Psoas muscle (tissue), 8 donors: ENCODE data around the gene URI1. TPM values are rescaled to one million over a fixed set of nuclear protein-coding genes. Genes with fewer than 3 reads are reported as not detected.
"Not testable (repeated sequence)": the region's sequence is repeated elsewhere in the genome, so short reads cannot be mapped to it uniquely, and the experiment has no call there.

Experiments
- ATAC-seq, 4 donors: fragments of 200-7000 bp; cut with Tn5 transposase; one replicate each; pipeline ENCODE4 v1.9.1; 2020; ENCODE audit warnings: moderate library complexity in 3 of 4, mild to moderate bottlenecking in 2 of 4
- DNase-seq, 2 donors: peaks; one replicate each; pipeline ENCODE4 v3.0.0-alpha.2; 2020
- H3K27ac ChIP-seq: fragments of 200-600 bp; one replicate; pipeline ENCODE4 v1.8.0; 2022
- H3K27me3 ChIP-seq, 3 donors: fragments of 200-600 bp in 1 of 3; one replicate each; pipeline versions ENCODE4 v1.6.1 to v1.8.0; 2013 to 2022; ENCODE audit warnings: low read length in 2 of 3, mild to moderate bottlenecking in 2 of 3, moderate library complexity in 1 of 3; ENCODE audit not compliant: insufficient read depth in 3 of 3
- H3K36me3 ChIP-seq, 2 donors: fragments of 200-600 bp in 1 of 2; one replicate each; pipeline versions ENCODE4 v1.6.1 to v1.8.0; 2013 to 2022; ENCODE audit warnings: low read depth in 1 of 2, mild to moderate bottlenecking in 1 of 2, moderate library complexity in 1 of 2; ENCODE audit not compliant: insufficient read depth in 1 of 2
- H3K4me1 ChIP-seq: fragments of 200-600 bp; one replicate; pipeline ENCODE4 v1.8.0; 2022
- H3K4me3 ChIP-seq: fragments of 200-600 bp; one replicate; pipeline ENCODE4 v1.8.0; 2022; ENCODE audit warnings: mild to moderate bottlenecking
- H3K9me3 ChIP-seq: fragments of 200-600 bp; one replicate; pipeline ENCODE4 v1.8.0; 2022
- WGBS, 3 donors: extraction: QIAGEN DNeasy Blood & Tissue Kit; methylation state at CpG; one replicate each; pipeline versions ENCODE4 v1.1.6 to v1.1.7; 2013; 5-methylcytosine and 5-hydroxymethylcytosine counted together
- intact Hi-C, 2 donors: fragments of 100-400 bp; cut with DNase I; formaldehyde crosslinking; loops; one replicate each; pipeline versions ENCODE4 v1.11.0 to v1.14.2; 2022
- polyA plus RNA-seq, 3 donors: library from polyadenylated mRNA; stranded (reverse); fragments of 200-250 nt; gene quantifications; one replicate each; pipeline ENCODE4 v1.2.3, GENCODE V29; 2013
- total RNA-seq, 4 donors: library from RNA; stranded (reverse); fragmentation: NEBNext Ultra II Directional in 2 of 4; extraction: Animal tissue kit (Norgen Biotek cat#: 25700) in 2 of 4; gene quantifications; one replicate each; pipeline versions ENCODE4 v1.2.1 to v1.2.4, GENCODE V29; 2021 to 2023
- TF ChIP-seq, protein P1 (sequence below): fragments of 200-600 bp; IDR thresholded peaks from one replicate; pipeline ENCODE4 v1.8.0; 2022; ENCODE audit warnings: antibody characterized with exemption
- donor health status: healthy with polysubstance abuse.
- donor health status: DM: no; HTN: no; CAD: no; lungs with moderate emphysema.
- donor health status: Bipolar disorder and iron deficiency.
- donor health status: healthy.
- donor health status: DM: yes; HTN: yes; CAD: no.
- donor health status: DM: no; HTN: no; CAD: no.
- donor health status: DM: no; HTN: no; CAD: no.
- donor health status: DM: yes; HTN: yes; CAD: no.

URI1 gene
- total and polyA plus RNA-seq, 7 donors: 37.6 to 85.5 (median 54.9) TPM

DNA sequence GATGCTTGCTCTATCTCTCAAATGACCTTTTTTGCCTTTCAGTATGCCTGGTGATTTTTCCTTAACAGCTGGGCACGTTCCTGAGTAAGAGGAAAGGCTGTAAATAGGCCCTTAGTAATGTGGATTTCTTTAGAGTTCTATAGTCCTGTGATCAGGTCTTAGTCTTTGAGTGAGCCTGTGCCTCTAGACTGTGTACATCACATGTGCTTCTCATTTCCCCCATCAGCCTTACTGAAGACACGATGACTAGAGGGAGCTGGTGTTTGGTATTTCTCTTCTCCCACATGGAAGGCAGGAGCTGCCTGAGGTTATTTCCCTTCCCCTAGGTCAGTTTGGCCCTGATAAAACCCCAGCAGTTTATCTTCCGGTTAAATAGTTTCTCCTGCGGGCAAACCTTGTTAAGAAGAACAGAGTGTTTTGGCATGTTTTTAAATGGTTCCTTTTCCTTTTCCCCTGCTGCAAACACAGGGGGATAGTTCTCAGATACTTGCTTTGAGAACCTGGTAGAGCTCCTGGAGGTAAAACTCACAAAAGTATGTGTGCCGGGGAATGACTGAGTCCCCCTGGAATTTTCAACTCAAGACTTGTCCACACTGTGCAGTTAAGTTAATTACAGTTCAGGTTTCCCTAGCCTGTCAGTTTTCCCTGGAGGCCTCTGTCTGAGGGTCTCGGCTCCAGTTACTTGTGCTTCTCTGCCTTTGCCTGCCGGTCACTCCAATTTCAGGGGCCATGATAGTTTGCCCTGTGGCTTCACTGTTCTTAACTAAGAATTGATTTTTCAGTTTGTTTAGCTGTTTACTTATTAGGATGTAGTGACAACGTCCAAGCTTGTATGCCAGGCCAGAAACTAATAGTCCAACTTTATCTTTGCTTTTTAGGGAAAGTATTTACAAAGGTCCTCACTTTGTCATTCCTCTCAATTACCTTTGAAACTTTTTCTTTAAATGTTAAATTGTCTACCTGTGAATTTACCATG lies 94.4 kb downstream of the URI1 start:
- Histone ChIP-seq H3K4me3 (no peak overlapping the region), H3K4me1 (no peaks in the 10 kb centered on the region), H3K36me3 (peaks cover 0 to 7% of the 10 kb centered on the region in 2 donors), H3K9me3 (no peaks in the 10 kb centered on the region), H3K27me3 (no peaks in the 10 kb centered on the region), H3K27ac (no peak overlapping the region)
- 57 to 68% (median 67%) methylated on average over 8 of the region's 8 CpGs for WGBS, 3 donors
- TF ChIP-seq, protein P1, sequence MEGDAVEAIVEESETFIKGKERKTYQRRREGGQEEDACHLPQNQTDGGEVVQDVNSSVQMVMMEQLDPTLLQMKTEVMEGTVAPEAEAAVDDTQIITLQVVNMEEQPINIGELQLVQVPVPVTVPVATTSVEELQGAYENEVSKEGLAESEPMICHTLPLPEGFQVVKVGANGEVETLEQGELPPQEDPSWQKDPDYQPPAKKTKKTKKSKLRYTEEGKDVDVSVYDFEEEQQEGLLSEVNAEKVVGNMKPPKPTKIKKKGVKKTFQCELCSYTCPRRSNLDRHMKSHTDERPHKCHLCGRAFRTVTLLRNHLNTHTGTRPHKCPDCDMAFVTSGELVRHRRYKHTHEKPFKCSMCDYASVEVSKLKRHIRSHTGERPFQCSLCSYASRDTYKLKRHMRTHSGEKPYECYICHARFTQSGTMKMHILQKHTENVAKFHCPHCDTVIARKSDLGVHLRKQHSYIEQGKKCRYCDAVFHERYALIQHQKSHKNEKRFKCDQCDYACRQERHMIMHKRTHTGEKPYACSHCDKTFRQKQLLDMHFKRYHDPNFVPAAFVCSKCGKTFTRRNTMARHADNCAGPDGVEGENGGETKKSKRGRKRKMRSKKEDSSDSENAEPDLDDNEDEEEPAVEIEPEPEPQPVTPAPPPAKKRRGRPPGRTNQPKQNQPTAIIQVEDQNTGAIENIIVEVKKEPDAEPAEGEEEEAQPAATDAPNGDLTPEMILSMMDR: no peak
- DNase-seq (no peak), ATAC-seq (no peak)
- intact Hi-C loops: no loop called here

DNA sequence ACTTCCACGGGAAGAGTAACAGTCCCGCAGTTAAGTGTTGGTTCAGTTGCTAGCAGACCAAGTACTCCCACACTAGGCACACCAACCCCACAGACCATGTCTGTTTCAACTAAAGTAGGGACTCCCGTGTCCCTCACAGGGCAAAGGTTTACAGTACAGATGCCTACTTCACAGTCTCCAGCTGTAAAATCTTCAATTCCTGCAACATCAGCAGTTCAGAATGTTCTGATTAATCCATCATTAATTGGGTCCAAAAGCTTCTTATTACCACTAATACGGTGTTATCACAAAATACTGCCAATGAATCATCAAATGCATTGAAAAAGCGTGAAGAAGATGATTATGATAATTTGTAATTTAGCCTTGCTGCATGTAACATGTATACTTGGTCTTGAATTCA lies 95.8 kb downstream of the URI1 start:
- no peak overlapping the region for H3K27ac ChIP-seq
- no peaks in the 10 kb centered on the region for H3K4me1 ChIP-seq
- 96 to 99% (median 97%) methylated on average over 5 of the region's 5 CpGs for WGBS, 3 donors
- H3K4me3 ChIP-seq: no peak overlapping the region
- H3K36me3 ChIP-seq: peaks cover 0 to 6% of the 10 kb centered on the region in 2 donors
- TF ChIP-seq, protein P1: no peak
- DNase-seq (no peak), ATAC-seq (no peak)
- no peaks in the 10 kb centered on the region for H3K27me3 ChIP-seq
- no peaks in the 10 kb centered on the region for H3K9me3 ChIP-seq
- intact Hi-C loops: no loop called here

DNA sequence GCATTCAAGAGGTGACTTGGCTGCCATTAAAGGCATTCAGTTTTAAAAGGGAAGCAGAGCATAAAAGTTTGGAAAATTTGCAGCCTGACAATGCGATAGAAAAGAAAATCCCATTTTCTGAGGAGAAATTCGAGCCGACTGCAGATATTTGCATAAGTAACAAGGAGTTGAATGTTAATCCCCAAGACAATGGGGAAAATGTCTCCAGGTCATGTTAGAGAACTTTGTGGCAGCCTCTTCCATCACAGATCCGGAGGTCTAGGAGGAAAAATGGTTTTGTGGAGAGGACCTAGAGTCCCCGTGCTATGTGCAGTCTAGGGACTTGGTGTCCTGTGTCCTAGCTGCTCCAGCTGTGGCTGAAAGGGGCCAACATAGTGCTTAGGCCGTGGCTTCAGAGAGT lies 99.9 kb downstream of the URI1 start:
- 87 to 88% (median 88%) methylated on average over 6 of the region's 6 CpGs for WGBS, 3 donors
- H3K27ac ChIP-seq, DNase-seq, H3K4me3 ChIP-seq, H3K27me3 ChIP-seq, H3K36me3 ChIP-seq, H3K4me1 ChIP-seq, ATAC-seq, H3K9me3 ChIP-seq, intact Hi-C loops: not testable (repeated sequence)

GRCh38 chr19:30043008-30043407 lies 101.0 kb downstream of the URI1 start:
- DNase-seq, H3K27ac ChIP-seq, H3K27me3 ChIP-seq, ATAC-seq, H3K9me3 ChIP-seq, intact Hi-C loops, H3K4me3 ChIP-seq, H3K4me1 ChIP-seq, H3K36me3 ChIP-seq: not testable (repeated sequence)

- H3K36me3 ChIP-seq: no peaks in the 10 kb centered on the region
- no peak for DNase-seq
- H3K4me1 ChIP-seq: no peaks in the 10 kb centered on the region
- 92 to 95% (median 93%) methylated on average over 13 of the region's 13 CpGs for WGBS, 3 donors
- TF ChIP-seq, protein P1: no peak
- no peaks in the 10 kb centered on the region for H3K9me3 ChIP-seq
- ATAC-seq: no peak
- no peak overlapping the region for H3K4me3 ChIP-seq
- no peaks in the 10 kb centered on the region for H3K27me3 ChIP-seq
- intact Hi-C loops: no loop called here
- H3K27ac ChIP-seq: no peak overlapping the region
These were observed 102.5 kb downstream of the URI1 start for GRCh38 chr19:30044273-30045248.
